WTC11 (cell line): ENCODE measurements around the gene KCNMA1. TPM values are rescaled to one million over a fixed set of nuclear protein-coding genes. Genes with fewer than 3 reads are reported as not detected.

Source experiments
- ATAC-seq: fragments of 200-7000 bp; cut with Tn5 transposase; 2 replicates; pipeline ENCODE4 v1.10.0; 2021; ENCODE audit warnings: mild to moderate bottlenecking, moderate library complexity
- CTCF ChIA-PET: fragments of 300-600 bp; sonication (Branson Sonifier 250); formaldehyde crosslinking; loops from one replicate; lab custom pipeline; 2021; ENCODE audit warnings: antibody characterized with exemption; lab: Charles Lee
- POLR2A ChIA-PET: fragments of 350-600 bp; sonication (Branson Sonifier 250); formaldehyde crosslinking; loops from one replicate; lab custom pipeline; 2021; ENCODE audit warnings: antibody characterized with exemption; lab: Charles Lee
- DNase-seq: peaks from one replicate; pipeline ENCODE4 v3.0.0; 2021; ENCODE audit warnings: low spot score
- H3K27ac Mint-ChIP-seq: 2 replicates; pipeline ENCODE4 v1.8.0; 2021; ENCODE audit warnings: mixed read lengths
- H3K27me3 Mint-ChIP-seq: 2 replicates; pipeline ENCODE4 v1.8.0; 2021; ENCODE audit warnings: low read depth, mild to moderate bottlenecking, moderate library complexity, mixed read lengths
- H3K36me3 Mint-ChIP-seq: 2 replicates; pipeline ENCODE4 v1.8.0; 2021; ENCODE audit warnings: mixed read lengths
- H3K4me1 Mint-ChIP-seq: 2 replicates; pipeline ENCODE4 v1.8.0; 2022; ENCODE audit warnings: mixed read lengths
- H3K4me3 Mint-ChIP-seq: 2 replicates; pipeline ENCODE4 v1.8.0; 2021; ENCODE audit warnings: mild to moderate bottlenecking, moderate library complexity, mixed read lengths
- H3K9me3 Mint-ChIP-seq: 2 replicates; pipeline ENCODE4 v1.8.0; 2021; ENCODE audit warnings: mixed read lengths
- AFF4 ChIP-seq: sonication (generic); formaldehyde crosslinking; IDR thresholded peaks from 2 replicates; pipeline ENCODE4 v1.8.1; 2023; ENCODE audit warnings: mild to moderate bottlenecking, missing genetic modification reagents, borderline replicate concordance
- ATF1 ChIP-seq: sonication (generic); formaldehyde crosslinking; IDR thresholded peaks from 2 replicates; pipeline ENCODE4 v1.8.1; 2023; ENCODE audit warnings: mild to moderate bottlenecking, moderate library complexity, missing genetic modification reagents
- FOXJ3 ChIP-seq: sonication (generic); formaldehyde crosslinking; IDR thresholded peaks from 2 replicates; pipeline ENCODE4 v1.9.0; 2021; ENCODE audit warnings: missing genetic modification reagents, mild to moderate bottlenecking, borderline replicate concordance
- GABPB1 ChIP-seq: sonication (generic); formaldehyde crosslinking; IDR thresholded peaks from 2 replicates; pipeline ENCODE4 v1.8.1; 2023; ENCODE audit warnings: mild to moderate bottlenecking, missing genetic modification reagents
- GRHL2 ChIP-seq: fragments of 250-450 bp; sonication (Bioruptor Pico); IDR thresholded peaks from 2 replicates; pipeline ENCODE4 v1.8.0; 2022; ENCODE audit warnings: mild to moderate bottlenecking, moderate library complexity; ENCODE audit not compliant: insufficient replicate concordance, severe bottlenecking
- JAZF1 ChIP-seq: fragments of 250-450 bp; sonication (Bioruptor Pico); IDR thresholded peaks from 2 replicates; pipeline ENCODE4 v1.9.0; 2021; ENCODE audit warnings: moderate library complexity, mild to moderate bottlenecking, inconsistent platforms
- NR3C1 ChIP-seq: sonication (generic); formaldehyde crosslinking; conservative IDR thresholded peaks from 2 replicates; pipeline ENCODE4 v1.8.1; 2023; ENCODE audit warnings: low read depth, mild to moderate bottlenecking, missing genetic modification reagents
- OVOL2 ChIP-seq: fragments of 250-450 bp; sonication (Bioruptor Pico); IDR thresholded peaks from 2 replicates; pipeline ENCODE4 v1.9.0; 2021; ENCODE audit warnings: mild to moderate bottlenecking, borderline replicate concordance
- PRRX2 ChIP-seq: fragments of 250-450 bp; sonication (Bioruptor Pico); IDR thresholded peaks from 2 replicates; pipeline ENCODE4 v1.8.0; 2021; ENCODE audit warnings: mild to moderate bottlenecking
- SMAD4 ChIP-seq: sonication (generic); formaldehyde crosslinking; IDR thresholded peaks from 2 replicates; pipeline ENCODE4 v1.8.0; 2022; ENCODE audit warnings: mild to moderate bottlenecking, missing genetic modification reagents
- ZBTB43 ChIP-seq: sonication (generic); formaldehyde crosslinking; IDR thresholded peaks from 2 replicates; pipeline ENCODE4 v1.8.1; 2023; ENCODE audit warnings: mild to moderate bottlenecking, missing genetic modification reagents
- ZMAT4 ChIP-seq: fragments of 250-450 bp; sonication (Bioruptor Pico); IDR thresholded peaks from 2 replicates; pipeline ENCODE4 v1.9.0; 2021; ENCODE audit warnings: mild to moderate bottlenecking
- ZNF121 ChIP-seq: sonication (generic); formaldehyde crosslinking; IDR thresholded peaks from 2 replicates; pipeline ENCODE4 v1.8.0; 2023; ENCODE audit warnings: missing genetic modification reagents
- ZNF219 ChIP-seq: sonication (generic); formaldehyde crosslinking; IDR thresholded peaks from 2 replicates; pipeline ENCODE4 v1.8.0; 2023; ENCODE audit warnings: missing genetic modification reagents, mild to moderate bottlenecking, borderline replicate concordance
- ZNF671 ChIP-seq: fragments of 250-450 bp; sonication (Bioruptor Pico); IDR thresholded peaks from 2 replicates; pipeline ENCODE4 v1.8.0; 2021; ENCODE audit warnings: mild to moderate bottlenecking
- total RNA-seq: library from RNA; stranded (reverse); gene quantifications from 3 replicates; pipeline ENCODE4 v1.2.3, GENCODE V29; 2021
- TF ChIP-seq, protein P1 (sequence below): sonication (generic); formaldehyde crosslinking; IDR thresholded peaks from 2 replicates; pipeline ENCODE4 v1.8.1; 2022; ENCODE audit warnings: missing genetic modification reagents, borderline replicate concordance
- TF ChIP-seq, protein P2 (sequence below): sonication (generic); formaldehyde crosslinking; IDR thresholded peaks from 2 replicates; pipeline ENCODE4 v1.8.0; 2022; ENCODE audit warnings: mild to moderate bottlenecking, missing genetic modification reagents
- TF ChIP-seq, protein P3 (sequence below): fragments of 250-450 bp; sonication (Bioruptor Pico); IDR thresholded peaks from 2 replicates; pipeline ENCODE4 v1.9.0; 2021; ENCODE audit warnings: mild to moderate bottlenecking
- TF ChIP-seq, protein P4 (sequence below): fragments of 250-450 bp; sonication (Bioruptor Pico); IDR thresholded peaks from 2 replicates; pipeline ENCODE4 v1.9.0; 2021; ENCODE audit warnings: moderate library complexity, mild to moderate bottlenecking, inconsistent platforms, borderline replicate concordance
- TF ChIP-seq, protein P5 (sequence below): sonication (generic); formaldehyde crosslinking; IDR thresholded peaks from 2 replicates; pipeline ENCODE4 v1.8.0; 2022; ENCODE audit warnings: missing genetic modification reagents

KCNMA1 gene
- total RNA-seq, 1 experiment from 2014 or later: 7.3 TPM

GRCh38 chr10:77220150-77220549, 417.5 kb downstream of the KCNMA1 start:
- POLR2A ChIA-PET: no interaction called here
- Mint-ChIP-seq H3K4me3 (no peak overlapping the region), H3K9me3 (no peaks in the 10 kb centered on the region), H3K27me3 (no peaks in the 10 kb centered on the region), H3K36me3 (no peaks in the 10 kb centered on the region), H3K4me1 (peaks cover 7% of the 10 kb centered on the region; the same call in 1 of the 2 replicates), H3K27ac (no peak overlapping the region)
- ATAC-seq: no peak
- CTCF ChIA-PET: interaction anchor here (1.2 kb wide), 1 partner anchor 46 kb away, joined by 3 read pairs; no protein-coding TSS in a partner anchor
- TF ChIP-seq, protein P1, sequence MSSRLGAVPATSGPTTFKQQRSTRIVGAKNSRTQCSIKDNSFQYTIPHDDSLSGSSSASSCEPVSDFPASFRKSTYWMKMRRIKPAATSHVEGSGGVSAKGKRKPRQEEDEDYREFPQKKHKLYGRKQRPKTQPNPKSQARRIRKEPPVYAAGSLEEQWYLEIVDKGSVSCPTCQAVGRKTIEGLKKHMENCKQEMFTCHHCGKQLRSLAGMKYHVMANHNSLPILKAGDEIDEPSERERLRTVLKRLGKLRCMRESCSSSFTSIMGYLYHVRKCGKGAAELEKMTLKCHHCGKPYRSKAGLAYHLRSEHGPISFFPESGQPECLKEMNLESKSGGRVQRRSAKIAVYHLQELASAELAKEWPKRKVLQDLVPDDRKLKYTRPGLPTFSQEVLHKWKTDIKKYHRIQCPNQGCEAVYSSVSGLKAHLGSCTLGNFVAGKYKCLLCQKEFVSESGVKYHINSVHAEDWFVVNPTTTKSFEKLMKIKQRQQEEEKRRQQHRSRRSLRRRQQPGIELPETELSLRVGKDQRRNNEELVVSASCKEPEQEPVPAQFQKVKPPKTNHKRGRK (CRISPR knock-in tag): no peak
- TF ChIP-seq ZMAT4: no peak
- TF ChIP-seq JAZF1 (CRISPR knock-in tag): no peak
- TF ChIP-seq, protein P2, sequence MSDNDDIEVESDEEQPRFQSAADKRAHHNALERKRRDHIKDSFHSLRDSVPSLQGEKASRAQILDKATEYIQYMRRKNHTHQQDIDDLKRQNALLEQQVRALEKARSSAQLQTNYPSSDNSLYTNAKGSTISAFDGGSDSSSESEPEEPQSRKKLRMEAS (CRISPR knock-in tag): no peak
- DNase-seq: no peak

DNA sequence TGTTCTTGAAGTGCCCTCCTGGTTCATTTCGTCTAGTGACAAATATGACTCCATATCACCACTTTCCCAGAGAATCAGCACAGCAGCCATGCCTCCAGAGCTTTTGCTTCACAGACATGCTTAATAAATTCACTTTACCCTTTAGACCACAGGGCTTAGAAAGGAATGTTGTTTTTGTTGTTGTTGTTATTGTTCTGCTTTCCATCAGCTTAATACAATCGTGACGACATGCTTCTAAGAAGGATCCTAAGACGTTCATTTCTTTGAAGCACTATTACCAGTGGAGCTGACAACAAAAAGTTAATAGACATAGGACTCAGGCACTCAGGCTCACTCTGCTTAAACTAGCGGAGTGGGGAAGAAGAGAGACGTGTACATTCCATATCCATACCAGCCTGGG, 418.6 kb downstream of the KCNMA1 start:
- Mint-ChIP-seq H3K4me1 (peaks cover 7% of the 10 kb centered on the region; the same call in 1 of the 2 replicates), H3K27ac (no peak overlapping the region; the same call in 1 of the 2 replicates)
- CTCF ChIA-PET: no interaction called here
- TF ChIP-seq NR3C1 (CRISPR knock-in tag) (no peak), GRHL2 (no peak), ZBTB43 (CRISPR knock-in tag) (no peak), ZNF121 (CRISPR knock-in tag) (no peak), ATF1 (CRISPR knock-in tag) (no peak), ZNF219 (CRISPR knock-in tag) (no peak), FOXJ3 (CRISPR knock-in tag) (no peak), ZMAT4 (no peak), SMAD4 (CRISPR knock-in tag) (no peak), OVOL2 (no peak), ZNF671 (CRISPR knock-in tag) (no peak), GABPB1 (no peak), AFF4 (no peak), PRRX2 (CRISPR knock-in tag) (no peak)
- TF ChIP-seq, protein P3, sequence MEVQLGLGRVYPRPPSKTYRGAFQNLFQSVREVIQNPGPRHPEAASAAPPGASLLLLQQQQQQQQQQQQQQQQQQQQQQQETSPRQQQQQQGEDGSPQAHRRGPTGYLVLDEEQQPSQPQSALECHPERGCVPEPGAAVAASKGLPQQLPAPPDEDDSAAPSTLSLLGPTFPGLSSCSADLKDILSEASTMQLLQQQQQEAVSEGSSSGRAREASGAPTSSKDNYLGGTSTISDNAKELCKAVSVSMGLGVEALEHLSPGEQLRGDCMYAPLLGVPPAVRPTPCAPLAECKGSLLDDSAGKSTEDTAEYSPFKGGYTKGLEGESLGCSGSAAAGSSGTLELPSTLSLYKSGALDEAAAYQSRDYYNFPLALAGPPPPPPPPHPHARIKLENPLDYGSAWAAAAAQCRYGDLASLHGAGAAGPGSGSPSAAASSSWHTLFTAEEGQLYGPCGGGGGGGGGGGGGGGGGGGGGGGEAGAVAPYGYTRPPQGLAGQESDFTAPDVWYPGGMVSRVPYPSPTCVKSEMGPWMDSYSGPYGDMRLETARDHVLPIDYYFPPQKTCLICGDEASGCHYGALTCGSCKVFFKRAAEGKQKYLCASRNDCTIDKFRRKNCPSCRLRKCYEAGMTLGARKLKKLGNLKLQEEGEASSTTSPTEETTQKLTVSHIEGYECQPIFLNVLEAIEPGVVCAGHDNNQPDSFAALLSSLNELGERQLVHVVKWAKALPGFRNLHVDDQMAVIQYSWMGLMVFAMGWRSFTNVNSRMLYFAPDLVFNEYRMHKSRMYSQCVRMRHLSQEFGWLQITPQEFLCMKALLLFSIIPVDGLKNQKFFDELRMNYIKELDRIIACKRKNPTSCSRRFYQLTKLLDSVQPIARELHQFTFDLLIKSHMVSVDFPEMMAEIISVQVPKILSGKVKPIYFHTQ (CRISPR knock-in tag): no peak
- TF ChIP-seq, protein P4, sequence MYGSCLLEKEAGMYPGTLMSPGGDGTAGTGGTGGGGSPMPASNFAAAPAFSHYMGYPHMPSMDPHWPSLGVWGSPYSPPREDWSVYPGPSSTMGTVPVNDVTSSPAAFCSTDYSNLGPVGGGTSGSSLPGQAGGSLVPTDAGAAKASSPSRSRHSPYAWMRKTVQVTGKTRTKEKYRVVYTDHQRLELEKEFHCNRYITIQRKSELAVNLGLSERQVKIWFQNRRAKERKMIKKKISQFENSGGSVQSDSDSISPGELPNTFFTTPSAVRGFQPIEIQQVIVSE (CRISPR knock-in tag): no peak
- TF ChIP-seq, protein P5, sequence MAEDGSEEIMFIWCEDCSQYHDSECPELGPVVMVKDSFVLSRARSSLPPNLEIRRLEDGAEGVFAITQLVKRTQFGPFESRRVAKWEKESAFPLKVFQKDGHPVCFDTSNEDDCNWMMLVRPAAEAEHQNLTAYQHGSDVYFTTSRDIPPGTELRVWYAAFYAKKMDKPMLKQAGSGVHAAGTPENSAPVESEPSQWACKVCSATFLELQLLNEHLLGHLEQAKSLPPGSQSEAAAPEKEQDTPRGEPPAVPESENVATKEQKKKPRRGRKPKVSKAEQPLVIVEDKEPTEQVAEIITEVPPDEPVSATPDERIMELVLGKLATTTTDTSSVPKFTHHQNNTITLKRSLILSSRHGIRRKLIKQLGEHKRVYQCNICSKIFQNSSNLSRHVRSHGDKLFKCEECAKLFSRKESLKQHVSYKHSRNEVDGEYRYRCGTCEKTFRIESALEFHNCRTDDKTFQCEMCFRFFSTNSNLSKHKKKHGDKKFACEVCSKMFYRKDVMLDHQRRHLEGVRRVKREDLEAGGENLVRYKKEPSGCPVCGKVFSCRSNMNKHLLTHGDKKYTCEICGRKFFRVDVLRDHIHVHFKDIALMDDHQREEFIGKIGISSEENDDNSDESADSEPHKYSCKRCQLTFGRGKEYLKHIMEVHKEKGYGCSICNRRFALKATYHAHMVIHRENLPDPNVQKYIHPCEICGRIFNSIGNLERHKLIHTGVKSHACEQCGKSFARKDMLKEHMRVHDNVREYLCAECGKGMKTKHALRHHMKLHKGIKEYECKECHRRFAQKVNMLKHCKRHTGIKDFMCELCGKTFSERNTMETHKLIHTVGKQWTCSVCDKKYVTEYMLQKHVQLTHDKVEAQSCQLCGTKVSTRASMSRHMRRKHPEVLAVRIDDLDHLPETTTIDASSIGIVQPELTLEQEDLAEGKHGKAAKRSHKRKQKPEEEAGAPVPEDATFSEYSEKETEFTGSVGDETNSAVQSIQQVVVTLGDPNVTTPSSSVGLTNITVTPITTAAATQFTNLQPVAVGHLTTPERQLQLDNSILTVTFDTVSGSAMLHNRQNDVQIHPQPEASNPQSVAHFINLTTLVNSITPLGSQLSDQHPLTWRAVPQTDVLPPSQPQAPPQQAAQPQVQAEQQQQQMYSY (CRISPR knock-in tag): no peak

More for the DNA sequence above, 418.6 kb downstream of the KCNMA1 start:
- Mint-ChIP-seq H3K9me3 (no peaks in the 10 kb centered on the region), H3K4me3 (no peak overlapping the region), H3K36me3 (no peaks in the 10 kb centered on the region), H3K27me3 (no peaks in the 10 kb centered on the region)
- ATAC-seq: no peak
- DNase-seq: no peak
- POLR2A ChIA-PET: no interaction called here
